Fibroblast of skin of scalp (primary cell): ENCODE measurements around the gene NR2F2.

Experiments used
- DNase-seq: peaks from one replicate; pipeline ENCODE4 v3.0.0-alpha.2; 2013

The NR2F2 gene

GRCh38 chr15:96343113-96344059 lies 12.9 kb downstream of the NR2F2 start:
- no peak for DNase-seq

GRCh38 chr15:96344060-96344705 lies 13.7 kb downstream of the NR2F2 start:
- no peak for DNase-seq

- no peak for DNase-seq
Observed at GRCh38 chr15:96344706-96345559, 14.4 kb downstream of the NR2F2 start.

GRCh38 chr15:96345560-96346399 lies 15.3 kb downstream of the NR2F2 start:
- DNase-seq, result peak; percentile 83

- DNase-seq, result no peak
Observed at GRCh38 chr15:96346409-96346970, 16.0 kb downstream of the NR2F2 start.

- no peak for DNase-seq
Observed at GRCh38 chr15:96347181-96348111, 16.9 kb downstream of the NR2F2 start.

- no peak for DNase-seq
Observed at GRCh38 chr15:96348112-96349027, 17.9 kb downstream of the NR2F2 start.

GRCh38 chr15:96349034-96349856 lies 18.7 kb downstream of the NR2F2 start:
- no peak for DNase-seq

- DNase-seq, result no peak
Observed at GRCh38 chr15:96349857-96350720, 19.6 kb downstream of the NR2F2 start.

GRCh38 chr15:96350934-96351724 lies 20.6 kb downstream of the NR2F2 start:
- DNase-seq, result no peak

- no peak for DNase-seq
Observed at GRCh38 chr15:96351761-96352603, 21.5 kb downstream of the NR2F2 start.

GRCh38 chr15:96352604-96353405 lies 22.3 kb downstream of the NR2F2 start:
- no peak for DNase-seq

GRCh38 chr15:96353416-96353929 lies 23.0 kb downstream of the NR2F2 start:
- DNase-seq, result no peak
